ENCODE results near the gene STN1. TPM values are rescaled to one million over a fixed set of nuclear protein-coding genes. Genes with fewer than 3 reads are reported as not detected.

STN1 gene
- total RNA-seq, 1 experiment from 2014 or later: 14.3 TPM

- DNase-seq (ENCODE audit: low spot score): no peak
- Histone ChIP-seq H3K9me3 (ENCODE audit: low read depth, low read length, poor library complexity, severe bottlenecking) (no peaks in the 10 kb centered on the region), H3K4me1 (ENCODE audit: insufficient read depth, low read length, poor library complexity, severe bottlenecking) (no peaks in the 10 kb centered on the region), H3K36me3 (ENCODE audit: insufficient read depth, low read length, poor library complexity, severe bottlenecking) (no peaks in the 10 kb centered on the region), H3K4me3 (ENCODE audit: low read depth, low read length, poor library complexity, severe bottlenecking) (no peak overlapping the region), H3K27me3 (replicated peaks; ENCODE audit: insufficient read depth, low read depth, low read length, poor library complexity) (no peaks in the 10 kb centered on the region), H3K27ac (ENCODE audit: low read depth, low read length, poor library complexity, severe bottlenecking) (no peak overlapping the region)
- CTCF ChIA-PET: no interaction called here
- no TSS peak for BruUV-seq (replicated peaks)
- intact Hi-C loops (cut with micrococcal nuclease; ENCODE audit: unreplicated experiment): no loop called here
- TF ChIP-seq EZH2 (IDR thresholded peaks at IDR 0.05; ENCODE audit: borderline replicate concordance, low read depth, low read length, poor library complexity, severe bottlenecking): no peak
- no peak for TF ChIP-seq CTCF (conservative IDR thresholded peaks at IDR 0.05; ENCODE audit: low read depth, low read length)
- POLR2A ChIA-PET (ENCODE audit: low non-redundant PET): no interaction called here
Observed at GRCh38 chr10:103933557-103934121, 15.7 kb upstream of the STN1 start.

GRCh38 chr10:103932971-103933370 is 15.0 kb upstream of the STN1 start:
- no peaks in the 10 kb centered on the region for H3K4me1 ChIP-seq (ENCODE audit: insufficient read depth, low read length, poor library complexity, severe bottlenecking)
- no peaks in the 10 kb centered on the region for H3K9me3 ChIP-seq (ENCODE audit: low read depth, low read length, poor library complexity, severe bottlenecking)
- intact Hi-C loops (cut with micrococcal nuclease; ENCODE audit: unreplicated experiment): no loop called here
- H3K27me3 ChIP-seq (replicated peaks; ENCODE audit: insufficient read depth, low read depth, low read length, poor library complexity): no peaks in the 10 kb centered on the region
- POLR2A ChIA-PET (ENCODE audit: low non-redundant PET): no interaction called here
- no peak for TF ChIP-seq CTCF (conservative IDR thresholded peaks at IDR 0.05; ENCODE audit: low read depth, low read length)
- no peak for TF ChIP-seq EZH2 (IDR thresholded peaks at IDR 0.05; ENCODE audit: borderline replicate concordance, low read depth, low read length, poor library complexity, severe bottlenecking)
- H3K27ac ChIP-seq (ENCODE audit: low read depth, low read length, poor library complexity, severe bottlenecking): no peak overlapping the region
- H3K4me3 ChIP-seq (ENCODE audit: low read depth, low read length, poor library complexity, severe bottlenecking): no peak overlapping the region
- no peaks in the 10 kb centered on the region for H3K36me3 ChIP-seq (ENCODE audit: insufficient read depth, low read length, poor library complexity, severe bottlenecking)
- BruUV-seq (replicated peaks): no TSS peak
- no peak for DNase-seq (ENCODE audit: low spot score)
- CTCF ChIA-PET: no interaction called here

GRCh38 chr10:103932271-103932670 is 14.3 kb upstream of the STN1 start:
- POLR2A ChIA-PET (ENCODE audit: low non-redundant PET): no interaction called here
- no TSS peak for BruUV-seq (replicated peaks)

More at GRCh38 chr10:103932271-103932670, 14.3 kb upstream of the STN1 start:
- Histone ChIP-seq H3K4me1 (ENCODE audit: insufficient read depth, low read length, poor library complexity, severe bottlenecking) (no peaks in the 10 kb centered on the region), H3K27me3 (replicated peaks; ENCODE audit: insufficient read depth, low read depth, low read length, poor library complexity) (no peaks in the 10 kb centered on the region), H3K36me3 (ENCODE audit: insufficient read depth, low read length, poor library complexity, severe bottlenecking) (no peaks in the 10 kb centered on the region), H3K9me3 (ENCODE audit: low read depth, low read length, poor library complexity, severe bottlenecking) (no peaks in the 10 kb centered on the region), H3K4me3 (ENCODE audit: low read depth, low read length, poor library complexity, severe bottlenecking) (no peak overlapping the region), H3K27ac (ENCODE audit: low read depth, low read length, poor library complexity, severe bottlenecking) (no peak overlapping the region)
- DNase-seq (ENCODE audit: low spot score): no peak
- TF ChIP-seq EZH2 (IDR thresholded peaks at IDR 0.05; ENCODE audit: borderline replicate concordance, low read depth, low read length, poor library complexity, severe bottlenecking) (no peak), CTCF (conservative IDR thresholded peaks at IDR 0.05; ENCODE audit: low read depth, low read length) (no peak)
- intact Hi-C loops (cut with micrococcal nuclease; ENCODE audit: unreplicated experiment): no loop called here
- CTCF ChIA-PET: no interaction called here

All from A673 (cell line).